CD4-positive, alpha-beta T cell treated with Interleukin-1 beta for 1 hour (primary cell): Measurements from ENCODE around the gene TM9SF2.
A peak's percentile ranks its signal among the peaks of the same experiment; 100 is the strongest.
"Not testable (repeated sequence)": the region's sequence is repeated elsewhere in the genome, so short reads cannot be mapped to it uniquely, and the experiment has no call there.

Experiments
- DNase-seq, 2 donors: peaks; one replicate each; pipeline ENCODE4 v3.0.0-alpha.2; 2020 to 2022

The TM9SF2 gene

GRCh38 chr13:99542788-99543406, 41.6 kb downstream of the TM9SF2 start:
- DNase-seq = peak; percentile 37 to 70

DNA sequence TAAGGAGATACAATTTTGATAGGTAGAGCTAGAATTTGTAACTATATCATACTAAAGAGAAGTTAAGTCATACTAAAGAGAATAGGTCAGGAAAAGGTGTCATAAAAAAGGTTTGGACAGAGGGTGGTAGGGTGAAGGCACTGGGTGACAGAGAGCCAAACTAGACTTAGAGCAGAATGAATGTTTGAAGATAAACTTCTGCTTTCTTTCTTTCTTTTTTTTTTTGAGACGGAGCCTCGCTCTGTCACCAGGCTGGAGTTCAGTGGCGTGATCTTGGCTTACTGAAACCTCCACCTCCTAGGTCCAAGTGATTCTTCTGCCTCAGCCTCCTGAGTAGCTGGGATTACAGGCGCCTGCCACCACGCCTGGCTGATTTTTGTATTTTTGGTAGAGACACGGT, 44.1 kb downstream of the TM9SF2 start:
- DNase-seq = no peak

DNA sequence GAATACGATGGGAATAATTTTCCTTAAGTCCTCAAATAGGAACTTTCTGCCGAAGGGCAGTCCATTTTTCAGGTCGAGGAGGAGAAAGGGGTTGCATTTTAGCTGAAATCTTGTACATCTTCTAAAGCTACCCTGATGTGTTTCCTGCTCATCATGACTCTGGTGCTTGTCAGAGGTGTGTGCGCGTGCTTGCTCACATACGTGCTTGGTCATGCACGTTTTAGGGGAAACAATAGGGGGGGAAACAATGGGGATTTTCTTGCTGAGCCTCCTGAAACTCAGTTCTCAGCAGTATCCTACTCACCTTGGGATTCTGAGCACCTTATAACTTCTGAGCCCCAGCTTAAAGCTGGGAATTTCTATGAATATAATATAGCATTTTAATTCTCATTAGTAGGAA, 44.7 kb downstream of the TM9SF2 start:
- DNase-seq = no peak

GRCh38 chr13:99546878-99547277, 45.6 kb downstream of the TM9SF2 start:
- DNase-seq = no peak

GRCh38 chr13:99548448-99548847, 47.2 kb downstream of the TM9SF2 start:
- DNase-seq = no peak

GRCh38 chr13:99553033-99553432, 51.8 kb downstream of the TM9SF2 start:
- no peak for DNase-seq

DNA sequence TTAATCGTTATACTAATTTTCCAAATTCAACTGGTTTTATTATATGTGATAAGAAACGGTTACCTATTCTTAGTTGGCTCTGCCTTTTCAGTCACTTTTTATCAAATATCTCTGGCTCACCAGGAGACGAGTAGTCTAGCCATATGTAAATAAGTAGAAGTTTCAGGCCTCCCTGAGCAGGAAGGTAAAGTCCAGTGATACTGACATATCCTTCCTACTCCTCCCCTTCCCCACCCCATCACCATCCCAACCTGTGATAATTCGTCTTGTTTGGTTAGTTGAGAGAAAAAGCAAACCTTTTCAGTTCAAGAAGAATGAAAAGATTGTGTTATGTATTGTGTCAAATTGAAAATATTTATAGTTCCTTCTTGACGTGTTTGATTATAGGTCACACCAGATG, 53.9 kb downstream of the TM9SF2 start:
- DNase-seq = no peak

GRCh38 chr13:99556867-99557443, 55.7 kb downstream of the TM9SF2 start:
- DNase-seq = no peak

- DNase-seq = no peak
Observed at GRCh38 chr13:99558570-99559180, 57.4 kb downstream of the TM9SF2 start.

- no peak for DNase-seq
Observed at GRCh38 chr13:99559560-99559959, 58.3 kb downstream of the TM9SF2 start.

DNA sequence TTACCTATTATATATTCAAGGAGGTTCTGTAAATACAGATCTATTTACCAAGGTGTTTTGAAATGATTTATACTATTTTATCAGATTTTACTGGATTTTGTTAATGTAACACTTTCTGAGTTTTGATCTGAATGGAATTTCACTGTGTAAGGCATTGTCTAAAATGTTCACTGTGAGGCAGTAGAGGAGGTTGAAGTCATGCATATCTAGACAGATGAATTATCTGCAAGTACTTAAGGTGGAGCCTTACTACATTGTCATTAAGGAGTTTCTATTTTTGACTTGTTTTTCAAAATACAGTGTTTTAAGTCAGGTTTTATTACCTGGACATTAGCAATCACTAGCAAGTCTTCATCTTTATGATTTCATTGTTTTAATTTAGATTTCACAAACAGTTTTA, 62.1 kb downstream of the TM9SF2 start:
- DNase-seq = no peak

DNA sequence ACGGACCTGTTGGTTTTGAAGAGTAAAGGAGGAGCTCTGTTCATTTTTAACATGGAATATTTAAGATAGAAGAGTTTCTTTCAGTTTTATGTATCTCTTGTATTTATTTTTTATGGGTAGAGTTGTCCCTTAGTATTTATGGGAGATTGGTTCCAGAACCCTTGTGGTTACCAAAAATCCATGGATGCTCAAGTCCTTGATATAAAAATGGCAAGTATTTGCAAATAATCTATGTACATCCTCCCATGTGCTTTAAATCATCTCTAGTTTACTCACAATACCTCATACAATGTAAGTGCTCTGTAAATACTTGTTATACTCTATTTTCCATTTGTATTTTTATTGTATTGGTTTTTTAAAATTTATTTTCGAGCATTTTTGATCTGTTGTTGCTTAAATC, 63.1 kb downstream of the TM9SF2 start:
- no peak for DNase-seq

DNA sequence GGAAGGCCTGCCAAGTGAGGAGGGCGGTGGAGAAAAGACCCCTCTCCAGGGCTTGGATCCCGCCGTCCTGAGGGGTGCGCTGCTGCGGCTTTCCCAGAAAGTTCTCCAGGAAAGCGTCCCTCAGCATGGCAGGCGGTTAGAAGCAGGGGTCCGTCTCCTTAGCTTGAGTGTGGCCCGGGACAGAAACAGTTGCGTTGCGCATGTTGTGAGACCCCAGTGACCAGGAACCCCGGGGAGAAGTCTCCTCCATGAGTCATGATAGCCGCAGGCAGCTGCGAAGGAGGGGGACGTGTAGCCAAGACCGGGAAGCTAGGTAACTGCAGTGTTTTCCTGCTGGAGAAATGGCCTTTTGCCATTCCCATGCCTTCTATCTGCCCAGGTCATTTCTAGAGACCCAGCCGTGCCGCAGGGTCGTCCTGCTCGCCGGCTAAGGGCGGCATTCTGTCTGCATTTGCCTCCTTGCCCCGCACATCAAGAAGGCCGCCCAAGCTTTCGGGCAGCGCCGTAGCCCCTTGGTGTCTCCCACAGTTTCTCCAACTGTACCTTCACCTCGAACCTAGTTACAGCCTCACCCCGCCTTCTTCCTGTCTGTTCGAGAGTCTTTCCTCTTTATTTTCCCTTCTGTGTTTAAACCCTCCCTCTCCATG, 64.3 kb downstream of the TM9SF2 start:
- no peak for DNase-seq

GRCh38 chr13:99566125-99567083, 65.1 kb downstream of the TM9SF2 start:
- no peak for DNase-seq

DNA sequence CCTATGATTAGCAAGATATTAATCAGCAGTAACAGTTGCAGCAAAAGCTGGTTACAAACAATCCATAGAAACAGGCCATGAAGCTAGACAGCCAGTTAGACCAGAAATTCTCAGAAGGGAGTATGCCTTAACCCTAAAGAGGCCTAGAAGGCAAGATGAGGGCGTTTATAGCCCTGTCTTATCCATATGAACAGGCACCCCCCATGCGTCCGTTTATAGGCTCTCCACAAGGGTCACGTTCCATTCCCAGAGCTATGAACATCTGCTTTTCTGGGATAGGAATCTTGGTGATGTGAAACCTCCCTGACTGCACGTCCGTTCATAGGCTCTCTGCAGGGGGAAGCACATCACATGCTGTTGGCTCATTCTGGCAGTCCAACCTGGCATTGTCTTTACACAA, 67.6 kb downstream of the TM9SF2 start:
- not testable (repeated sequence) for DNase-seq

- DNase-seq = no peak
Observed at GRCh38 chr13:99572131-99572530, 70.9 kb downstream of the TM9SF2 start.

DNA sequence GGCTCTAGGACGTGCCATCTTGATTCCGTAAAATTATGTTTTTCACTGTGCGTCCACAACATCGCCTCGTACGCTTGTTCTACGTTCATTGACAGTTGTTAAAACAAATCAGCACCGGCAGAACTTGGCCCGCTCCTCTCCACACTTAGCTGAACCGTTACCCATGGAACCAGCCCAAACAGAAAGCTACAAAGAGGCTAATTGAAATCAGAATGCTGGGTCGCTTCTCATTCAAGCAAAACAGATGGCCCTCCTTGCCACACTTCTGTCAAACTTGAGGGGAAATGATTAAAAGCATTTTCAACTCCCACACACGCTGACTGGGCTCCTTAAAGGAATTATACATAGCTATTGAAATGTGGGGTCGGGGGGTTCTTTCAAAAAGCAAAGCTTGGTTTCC, 71.6 kb downstream of the TM9SF2 start:
- DNase-seq = no peak

DNA sequence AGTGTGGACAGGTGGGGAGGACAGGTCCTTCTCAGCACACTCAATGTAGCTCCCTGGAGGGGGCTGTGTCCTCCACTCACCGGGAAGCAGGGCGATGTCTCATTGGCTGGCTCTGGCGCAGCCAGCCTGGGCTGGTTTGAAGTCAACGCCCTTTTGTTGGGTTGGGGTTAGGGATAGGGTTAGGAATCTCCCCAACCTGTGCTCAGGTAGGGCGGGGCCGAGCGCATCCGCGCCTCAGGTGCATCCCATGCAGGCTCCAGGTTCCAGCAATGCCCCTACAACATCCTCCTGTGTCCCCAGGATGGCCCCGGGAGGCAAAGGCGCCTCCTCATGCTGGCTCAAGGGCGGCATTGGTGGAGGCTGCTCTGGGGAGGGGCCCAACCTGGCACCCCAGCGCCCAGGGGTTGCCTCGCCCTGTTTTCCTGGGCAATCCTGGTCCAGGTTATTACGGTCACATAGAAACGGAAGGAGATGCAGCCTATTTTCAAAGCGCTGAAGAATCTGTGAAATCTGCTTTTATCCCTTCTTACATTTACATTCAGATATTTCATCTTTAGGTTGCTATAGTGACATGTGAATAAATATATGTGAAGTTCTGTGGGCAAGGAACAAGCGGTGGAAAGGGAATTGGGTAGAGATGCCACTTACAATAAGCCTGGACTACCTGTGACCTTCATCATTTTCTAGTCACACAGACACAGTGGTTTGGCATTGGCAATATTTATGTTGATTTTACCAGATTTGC, 74.3 kb downstream of the TM9SF2 start:
- no peak for DNase-seq

GRCh38 chr13:99577934-99578917, 77.0 kb downstream of the TM9SF2 start:
- no peak for DNase-seq

- no peak for DNase-seq
Observed at GRCh38 chr13:99580500-99581268, 79.4 kb downstream of the TM9SF2 start.
